Large intestine (tissue), 3 donors: ENCODE measurements around the gene SAMD4A. TPM values are rescaled to one million over a fixed set of nuclear protein-coding genes. Genes with fewer than 3 reads are reported as not detected.

Experiments used
- DNase-seq, 2 donors: peaks; one replicate each; pipeline versions ENCODE4 v3.0.0 to v3.0.0-alpha.2; 2013
- H3K27ac ChIP-seq: one replicate; pipeline ENCODE4 v1.5.1; 2013; ENCODE audit warnings: low read length
- H3K27me3 ChIP-seq: 2 replicates; pipeline ENCODE4 v1.6.1; 2013; ENCODE audit warnings: low read length; ENCODE audit not compliant: control insufficient read depth, insufficient read depth
- H3K36me3 ChIP-seq: 2 replicates; pipeline ENCODE4 v1.6.1; 2013; ENCODE audit warnings: low read length; ENCODE audit not compliant: control insufficient read depth, insufficient read depth
- H3K4me1 ChIP-seq: one replicate; pipeline ENCODE4 v1.6.1; 2013; ENCODE audit warnings: low read length; ENCODE audit not compliant: control insufficient read depth, insufficient read depth
- H3K4me3 ChIP-seq: one replicate; pipeline ENCODE4 v1.5.1; 2013; ENCODE audit warnings: low read length
- H3K9me3 ChIP-seq: one replicate; pipeline ENCODE4 v1.6.1; 2013; ENCODE audit warnings: mild to moderate bottlenecking, low read depth, low read length, moderate library complexity; ENCODE audit not compliant: control insufficient read depth
- WGBS: methylation state at CpG from one replicate; pipeline ENCODE4 v1.1.5; 2013; ENCODE audit warnings: low lambda C conversion rate; ENCODE audit not compliant: insufficient coverage; 5-methylcytosine and 5-hydroxymethylcytosine counted together
- polyA plus RNA-seq: library from polyadenylated mRNA; unstranded; fragments of 120-200 nt; gene quantifications from one replicate; pipeline ENCODE4 v1.2.1, GENCODE V29; 2013

The SAMD4A gene
- polyA plus RNA-seq, 1 donor, result 17.7 TPM

- Histone ChIP-seq H3K36me3 (peaks cover 6% of the 10 kb centered on the region), H3K9me3 (no peaks in the 10 kb centered on the region), H3K27ac (no peak overlapping the region), H3K4me1 (no peaks in the 10 kb centered on the region), H3K27me3 (no peaks in the 10 kb centered on the region), H3K4me3 (no peak overlapping the region)
- no peak for DNase-seq
- no CpG with 5 or more reads among the region's 12 CpGs for WGBS
Observed at GRCh38 chr14:54702014-54702491, 135.1 kb downstream of the SAMD4A start.

- H3K4me3 ChIP-seq, result no peak overlapping the region
- DNase-seq, result no peak
- peaks cover 6% of the 10 kb centered on the region for H3K36me3 ChIP-seq
- no peak overlapping the region for H3K27ac ChIP-seq
- 100% methylated on average over 1 of the region's 5 CpGs for whole genome bisulfite sequencing
- H3K27me3 ChIP-seq, result no peaks in the 10 kb centered on the region
- H3K9me3 ChIP-seq, result no peaks in the 10 kb centered on the region
- no peaks in the 10 kb centered on the region for H3K4me1 ChIP-seq
Observed at GRCh38 chr14:54702492-54702891, 135.6 kb downstream of the SAMD4A start.

- no peak overlapping the region for H3K4me3 ChIP-seq
- no peaks in the 10 kb centered on the region for H3K9me3 ChIP-seq
- H3K27ac ChIP-seq, result no peak overlapping the region
- no peaks in the 10 kb centered on the region for H3K4me1 ChIP-seq
- DNase-seq, result no peak
- H3K27me3 ChIP-seq, result no peaks in the 10 kb centered on the region
- WGBS, result no CpG with 5 or more reads among the region's 5 CpGs
- peaks cover 6% of the 10 kb centered on the region for H3K36me3 ChIP-seq
Observed at GRCh38 chr14:54703082-54703481, 136.2 kb downstream of the SAMD4A start.

- Histone ChIP-seq H3K4me3 (no peak overlapping the region), H3K4me1 (no peaks in the 10 kb centered on the region), H3K36me3 (peaks cover 6% of the 10 kb centered on the region), H3K9me3 (no peaks in the 10 kb centered on the region), H3K27me3 (no peaks in the 10 kb centered on the region), H3K27ac (no peak overlapping the region)
- no peak for DNase-seq
- no CpG with 5 or more reads among the region's 2 CpGs for WGBS
Observed at GRCh38 chr14:54703724-54704123, 136.8 kb downstream of the SAMD4A start.

GRCh38 chr14:54704768-54705167 is 137.8 kb downstream of the SAMD4A start:
- Histone ChIP-seq H3K4me3 (no peak overlapping the region), H3K4me1 (no peaks in the 10 kb centered on the region), H3K27me3 (no peaks in the 10 kb centered on the region), H3K9me3 (no peaks in the 10 kb centered on the region), H3K36me3 (peaks cover 6% of the 10 kb centered on the region), H3K27ac (no peak overlapping the region)
- WGBS, result no CpG with 5 or more reads among the region's 2 CpGs
- peak; percentile 36 to 44 for DNase-seq

- 90% methylated on average over 2 of the region's 2 CpGs for WGBS
- Histone ChIP-seq H3K4me3 (no peak overlapping the region), H3K27me3 (no peaks in the 10 kb centered on the region)
Observed at GRCh38 chr14:54706769-54707168, 139.8 kb downstream of the SAMD4A start.

GRCh38 chr14:54708161-54708560 is 141.2 kb downstream of the SAMD4A start:
- H3K27me3 ChIP-seq, result no peaks in the 10 kb centered on the region
- no peak for DNase-seq
- H3K4me1 ChIP-seq, result no peaks in the 10 kb centered on the region
- WGBS, result no CpG with 5 or more reads among the region's 2 CpGs
- no peak overlapping the region for H3K4me3 ChIP-seq
- peaks cover under 1% of the 10 kb centered on the region for H3K36me3 ChIP-seq
- no peaks in the 10 kb centered on the region for H3K9me3 ChIP-seq
- H3K27ac ChIP-seq, result no peak overlapping the region

More at GRCh38 chr14:54706769-54707168, 139.8 kb downstream of the SAMD4A start:
- Histone ChIP-seq H3K9me3 (no peaks in the 10 kb centered on the region), H3K4me1 (no peaks in the 10 kb centered on the region), H3K36me3 (peaks cover 6% of the 10 kb centered on the region), H3K27ac (no peak overlapping the region)
- no peak for DNase-seq

- Histone ChIP-seq H3K9me3 (no peaks in the 10 kb centered on the region), H3K27me3 (no peaks in the 10 kb centered on the region), H3K27ac (no peak overlapping the region), H3K4me1 (no peaks in the 10 kb centered on the region), H3K36me3 (no peaks in the 10 kb centered on the region), H3K4me3 (no peak overlapping the region)
- WGBS, result 100% methylated on average over 1 of the region's 5 CpGs
- DNase-seq, result no peak
Observed at GRCh38 chr14:54708982-54709381, 142.1 kb downstream of the SAMD4A start.

- H3K27ac ChIP-seq, result no peak overlapping the region
- no peak for DNase-seq
- H3K4me1 ChIP-seq, result no peaks in the 10 kb centered on the region
- H3K27me3 ChIP-seq, result no peaks in the 10 kb centered on the region
- no peak overlapping the region for H3K4me3 ChIP-seq
- no CpG with 5 or more reads among the region's 2 CpGs for WGBS
- H3K9me3 ChIP-seq, result no peaks in the 10 kb centered on the region
- H3K36me3 ChIP-seq, result no peaks in the 10 kb centered on the region
Observed at GRCh38 chr14:54709444-54709843, 142.5 kb downstream of the SAMD4A start.

GRCh38 chr14:54709867-54710266 is 142.9 kb downstream of the SAMD4A start:
- Histone ChIP-seq H3K4me3 (no peak overlapping the region), H3K27me3 (no peaks in the 10 kb centered on the region), H3K27ac (no peak overlapping the region), H3K9me3 (no peaks in the 10 kb centered on the region), H3K4me1 (no peaks in the 10 kb centered on the region), H3K36me3 (no peaks in the 10 kb centered on the region)
- DNase-seq, result no peak

GRCh38 chr14:54711312-54711711 is 144.4 kb downstream of the SAMD4A start:
- Histone ChIP-seq H3K4me1 (no peaks in the 10 kb centered on the region), H3K27ac (no peak overlapping the region), H3K9me3 (no peaks in the 10 kb centered on the region), H3K4me3 (no peak overlapping the region), H3K27me3 (no peaks in the 10 kb centered on the region), H3K36me3 (no peaks in the 10 kb centered on the region)
- WGBS, result 100% methylated on average over 3 of the region's 5 CpGs
- no peak for DNase-seq
